Neural cell (in vitro differentiated cells): ENCODE measurements around the gene TSR3. TPM values are rescaled to one million over a fixed set of nuclear protein-coding genes. Genes with fewer than 3 reads are reported as not detected.

Source experiments
- H2AFZ ChIP-seq: fragments of 200-600, 300-800 bp; sonication (generic), shearing (Covaris generic); 2 replicates; pipeline ENCODE4 v1.6.0; 2014; ENCODE audit warnings: low read depth, mild to moderate bottlenecking, antibody characterized with exemption, low read length, moderate library complexity
- H3F3A ChIP-seq: fragments of 200-600 bp; shearing (Covaris generic); 2 replicates; pipeline ENCODE4 v1.6.1; 2016; ENCODE audit warnings: mild to moderate bottlenecking, moderate library complexity, mixed read lengths, antibody characterized with exemption, low read length; ENCODE audit not compliant: insufficient read depth, poor library complexity, severe bottlenecking
- H3K27ac ChIP-seq: fragments of 200-600, 300-800 bp; sonication (generic), shearing (Covaris generic); 2 replicates; pipeline ENCODE4 v1.5.1; 2014; ENCODE audit warnings: mild to moderate bottlenecking, low read length, moderate library complexity
- H3K27me3 ChIP-seq: fragments of 300-800, 200-600 bp; sonication (generic), shearing (Covaris generic); 2 replicates; pipeline ENCODE4 v1.6.0; 2014; ENCODE audit warnings: mild to moderate bottlenecking, low read depth, low read length, moderate library complexity; ENCODE audit not compliant: insufficient read depth
- H3K36me3 ChIP-seq: fragments of 300-800, 200-600 bp; sonication (generic), shearing (Covaris generic); 2 replicates; pipeline ENCODE4 v1.5.1; 2014; ENCODE audit warnings: mild to moderate bottlenecking, antibody characterized with exemption, low read length, moderate library complexity; ENCODE audit not compliant: insufficient read depth
- H3K4me2 ChIP-seq: fragments of 300-800, 200-600 bp; sonication (generic), shearing (Covaris generic); 2 replicates; pipeline ENCODE4 v1.6.0; 2014; ENCODE audit warnings: mild to moderate bottlenecking, low read length
- H3K4me3 ChIP-seq: fragments of 300-800, 200-600 bp; sonication (generic), shearing (Covaris generic); 2 replicates; pipeline ENCODE4 v1.5.1; 2014; ENCODE audit warnings: mild to moderate bottlenecking, low read length, moderate library complexity
- H3K79me2 ChIP-seq: fragments of 200-600 bp; shearing (Covaris generic); replicated peaks from 2 replicates; pipeline ENCODE4 v1.6.0; 2014; ENCODE audit warnings: mild to moderate bottlenecking, low read length, moderate library complexity; ENCODE audit not compliant: insufficient read depth
- H3K9ac ChIP-seq: fragments of 300-800, 200-600 bp; sonication (generic), shearing (Covaris generic); 2 replicates; pipeline ENCODE4 v1.6.1; 2016; ENCODE audit warnings: mild to moderate bottlenecking, low read length, mixed read lengths
- H3K9me2 ChIP-seq: fragments of 200-600 bp; shearing (Covaris generic); 2 replicates; pipeline ENCODE4 v1.6.1; 2016; ENCODE audit warnings: mild to moderate bottlenecking, low read length, mixed read lengths; ENCODE audit not compliant: insufficient read depth
- H3K9me3 ChIP-seq: fragments of 200-600, 300-800 bp; sonication (generic), shearing (Covaris generic); 2 replicates; pipeline ENCODE4 v1.6.1; 2016; ENCODE audit warnings: mild to moderate bottlenecking, mixed run types, low read length, moderate library complexity, mixed read lengths
- H4K20me1 ChIP-seq: fragments of 200-600 bp; shearing (Covaris generic); 2 replicates; pipeline ENCODE4 v1.6.1; 2016; ENCODE audit warnings: mild to moderate bottlenecking, mixed run types; ENCODE audit not compliant: insufficient read depth
- CTCF ChIP-seq: fragments of 450-650 bp; IDR thresholded peaks from 2 replicates; pipeline ENCODE4 v1.5.1; 2014; ENCODE audit warnings: antibody characterized with exemption, mild to moderate bottlenecking, moderate library complexity; ENCODE audit not compliant: poor library complexity, severe bottlenecking
- EP300 ChIP-seq: fragments of 450-650 bp; conservative IDR thresholded peaks from 2 replicates; pipeline ENCODE4 v1.6.1; 2014; ENCODE audit warnings: antibody characterized with exemption, mild to moderate bottlenecking, moderate library complexity; ENCODE audit not compliant: poor library complexity, severe bottlenecking
- MXI1 ChIP-seq: fragments of 450-650 bp; conservative IDR thresholded peaks from 2 replicates; pipeline ENCODE4 v1.6.1; 2014; ENCODE audit warnings: antibody characterized with exemption, mild to moderate bottlenecking; ENCODE audit not compliant: poor library complexity, severe bottlenecking
- POLR2AphosphoS5 ChIP-seq: IDR thresholded peaks from 2 replicates; pipeline ENCODE4 v1.6.1; 2012
- RAD21 ChIP-seq: fragments of 450-650 bp; conservative IDR thresholded peaks from 2 replicates; pipeline ENCODE4 v1.6.1; 2014; ENCODE audit warnings: antibody characterized with exemption, mild to moderate bottlenecking, moderate library complexity
- REST ChIP-seq: IDR thresholded peaks from 2 replicates; pipeline ENCODE4 v1.6.1; 2012; ENCODE audit warnings: borderline replicate concordance
- polyA plus RNA-seq: library from polyadenylated mRNA; depleted of rRNA; stranded (reverse); fragments of >200 nt; gene quantifications from 2 replicates; pipeline ENCODE4 v1.2.3, GENCODE V29; 2014

Gene TSR3
- polyA plus RNA-seq, 1 donor from 2014 or later, result 102 TPM

GRCh38 chr16:1310832-1311200, 40.9 kb downstream of the TSR3 start:
- Histone ChIP-seq H3K9me3 (no peaks in the 10 kb centered on the region), H3K4me3 (peak overlapping the region; percentile 81), H3K9me2 (no peaks in the 10 kb centered on the region), H3F3A (no peaks in the 10 kb centered on the region), H2AFZ (no peak overlapping the region), H3K27ac (no peak overlapping the region), H3K4me2 (peak overlapping the region; percentile 93), H3K27me3 (no peaks in the 10 kb centered on the region), H3K36me3 (no peaks in the 10 kb centered on the region), H3K9ac (peak overlapping the region; percentile 83), H4K20me1 (peaks cover 51% of the 10 kb centered on the region), H3K79me2 (peaks cover 50% of the 10 kb centered on the region)
- TF ChIP-seq RAD21, result no peak

GRCh38 chr16:1309888-1310831, 41.5 kb downstream of the TSR3 start:
- no peaks in the 10 kb centered on the region for H3K9me2 ChIP-seq
- peak overlapping the region; percentile 93 for H3K4me2 ChIP-seq
- no peaks in the 10 kb centered on the region for H3F3A ChIP-seq
- peak overlapping the region; percentile 42 for H3K27ac ChIP-seq
- H3K27me3 ChIP-seq, result no peaks in the 10 kb centered on the region
- peaks cover 45% of the 10 kb centered on the region for H4K20me1 ChIP-seq
- H3K79me2 ChIP-seq, result peaks cover 50% of the 10 kb centered on the region
- no peaks in the 10 kb centered on the region for H3K36me3 ChIP-seq
- no peaks in the 10 kb centered on the region for H3K9me3 ChIP-seq
- H3K4me3 ChIP-seq, result peak overlapping the region; percentile 81
- H3K9ac ChIP-seq, result peak overlapping the region; percentile 83
- no peak overlapping the region for H2AFZ ChIP-seq
- no peak for TF ChIP-seq REST
- TF ChIP-seq EP300, result no peak
- no peak for TF ChIP-seq CTCF
- TF ChIP-seq MXI1, result peak; percentile 64
- TF ChIP-seq POLR2AphosphoS5, result no peak
- no peak for TF ChIP-seq RAD21
